Measurements from ENCODE around the gene MMAB. TPM values are rescaled to one million over a fixed set of nuclear protein-coding genes. Genes with fewer than 3 reads are reported as not detected.

MMAB gene
- total RNA-seq, 2 experiments from 2014 or later = 43.8 to 44.9 TPM

DNA sequence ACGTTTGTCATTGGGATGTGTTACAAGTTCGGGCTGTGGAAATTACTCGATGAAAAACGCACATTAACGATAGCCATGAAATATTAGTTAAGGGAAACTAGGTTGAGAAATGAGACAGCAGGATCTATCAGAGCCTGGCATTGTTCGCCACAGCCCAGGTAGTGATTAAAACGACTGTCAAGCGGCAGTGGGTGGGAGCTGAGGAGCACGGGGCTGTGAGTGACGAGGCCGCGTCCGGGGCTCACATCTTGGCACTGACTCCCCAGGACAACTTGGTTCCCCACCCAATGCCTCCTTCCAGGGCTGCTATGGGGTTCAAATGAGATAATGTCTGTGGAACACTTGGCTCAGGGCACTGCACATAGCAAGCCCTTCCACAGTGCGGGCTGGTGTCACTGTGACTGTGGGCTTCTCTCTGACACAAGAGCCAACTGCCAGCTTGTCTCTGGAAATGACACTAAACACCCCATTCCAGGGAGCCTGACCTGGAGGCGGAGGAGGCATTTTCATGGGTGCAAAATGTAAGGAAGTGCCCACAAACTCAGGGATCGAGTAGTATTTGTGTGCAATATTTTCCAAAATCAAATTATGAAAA is 19.3 kb downstream of the MMAB start:
- H3K4me3 Mint-ChIP-seq = no peak overlapping the region
- H3K27me3 Mint-ChIP-seq (ENCODE audit: low read depth) = peaks cover 2% of the 10 kb centered on the region
- H3K9me3 Mint-ChIP-seq = no peaks in the 10 kb centered on the region
- H3K4me1 Mint-ChIP-seq (ENCODE audit: low read depth) = no peaks in the 10 kb centered on the region
- DNase-seq = no peak
- CTCF ChIA-PET = no interaction called here
- H3K27ac Mint-ChIP-seq = no peak overlapping the region
- intact Hi-C loops (cut with micrococcal nuclease) = no loop called here
- H3K36me3 Mint-ChIP-seq (ENCODE audit: low read depth) = peaks cover 4% of the 10 kb centered on the region

DNA sequence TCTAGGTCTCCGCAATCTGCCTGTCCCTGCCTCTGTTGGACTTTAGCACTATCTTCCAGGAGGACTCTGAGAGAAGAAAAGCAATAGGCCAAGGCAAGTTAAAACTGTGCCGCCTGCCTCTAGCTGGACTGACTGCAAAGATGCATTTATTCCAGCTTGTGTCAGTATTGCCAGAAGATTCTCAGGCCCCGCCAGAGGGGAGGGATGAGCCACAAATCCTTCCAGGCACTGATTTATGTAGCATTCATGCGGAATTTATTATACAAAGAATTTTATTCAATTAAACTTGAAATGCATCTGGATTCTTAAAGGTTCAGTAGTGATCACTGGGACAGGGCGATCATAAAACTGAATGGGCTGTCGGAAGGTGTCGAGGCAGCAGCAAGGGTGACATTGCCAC is 19.8 kb downstream of the MMAB start:
- no peak for DNase-seq
- no peak overlapping the region for H3K4me3 Mint-ChIP-seq
- peaks cover 2% of the 10 kb centered on the region for H3K27me3 Mint-ChIP-seq (ENCODE audit: low read depth)
- H3K4me1 Mint-ChIP-seq (ENCODE audit: low read depth) = no peaks in the 10 kb centered on the region
- no peak overlapping the region for H3K27ac Mint-ChIP-seq
- CTCF ChIA-PET = no interaction called here
- intact Hi-C loops (cut with micrococcal nuclease) = no loop called here
- H3K36me3 Mint-ChIP-seq (ENCODE audit: low read depth) = peaks cover 4% of the 10 kb centered on the region
- H3K9me3 Mint-ChIP-seq = no peaks in the 10 kb centered on the region

DNA sequence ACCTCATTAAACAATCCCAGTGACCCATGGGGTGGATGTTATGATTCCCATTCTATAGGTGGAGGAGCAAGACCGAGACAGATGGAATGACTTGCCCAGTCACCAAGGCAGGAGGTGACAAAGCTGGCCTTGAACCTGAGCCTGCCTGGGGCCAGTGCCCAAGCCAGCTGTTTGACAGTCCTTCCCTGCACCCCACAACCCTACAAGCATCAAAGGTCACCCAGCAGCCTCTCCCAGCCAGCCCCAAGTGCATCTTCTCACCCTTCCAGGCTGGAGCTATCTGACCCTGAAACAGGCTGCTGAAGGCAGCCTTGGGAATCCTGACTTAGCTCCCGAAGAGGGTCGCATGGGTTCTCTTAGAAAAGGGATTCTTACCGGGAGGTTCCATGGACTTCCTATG is 20.3 kb downstream of the MMAB start:
- no peaks in the 10 kb centered on the region for H3K4me1 Mint-ChIP-seq (ENCODE audit: low read depth)
- peaks cover 4% of the 10 kb centered on the region for H3K27me3 Mint-ChIP-seq (ENCODE audit: low read depth)
- intact Hi-C loops (cut with micrococcal nuclease) = no loop called here
- DNase-seq = no peak
- CTCF ChIA-PET = interaction anchor here (1.1 to 1.4 kb wide), 2 partner anchors 47 to 222 kb away, joined by 3 to 6 read pairs; no protein-coding TSS in a partner anchor
- no peak overlapping the region for H3K27ac Mint-ChIP-seq
- no peak overlapping the region for H3K4me3 Mint-ChIP-seq
- peaks cover 4% of the 10 kb centered on the region for H3K36me3 Mint-ChIP-seq (ENCODE audit: low read depth)
- H3K9me3 Mint-ChIP-seq = no peaks in the 10 kb centered on the region

DNA sequence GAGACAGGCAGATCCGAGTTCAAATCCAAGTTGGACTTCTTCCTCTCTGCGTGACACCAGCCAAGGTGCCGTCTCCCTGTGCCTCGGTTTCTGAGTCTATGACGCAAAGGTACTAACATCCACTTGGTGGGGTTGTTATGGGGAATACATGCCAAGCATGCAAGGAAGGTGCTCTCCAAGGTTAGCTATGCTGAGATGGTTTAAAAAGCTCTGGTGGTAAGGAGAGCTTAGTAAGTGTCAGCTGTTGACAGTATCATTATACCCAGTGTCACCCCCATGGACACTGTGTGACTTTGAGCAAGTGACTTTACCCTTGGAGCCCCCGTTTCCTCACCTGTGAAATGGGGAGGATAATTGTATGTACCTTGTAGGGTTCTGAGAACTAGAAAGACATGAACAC is 22.2 kb downstream of the MMAB start:
- H3K4me1 Mint-ChIP-seq (ENCODE audit: low read depth) = no peaks in the 10 kb centered on the region
- no peaks in the 10 kb centered on the region for H3K9me3 Mint-ChIP-seq
- H3K4me3 Mint-ChIP-seq = no peak overlapping the region
- intact Hi-C loops (cut with micrococcal nuclease) = no loop called here
- H3K36me3 Mint-ChIP-seq (ENCODE audit: low read depth) = peaks cover 2% of the 10 kb centered on the region
- peaks cover 14% of the 10 kb centered on the region for H3K27me3 Mint-ChIP-seq (ENCODE audit: low read depth)
- CTCF ChIA-PET = interaction anchor here (1.9 to 2.1 kb wide), 2 partner anchors 33 to 294 kb away, joined by 5 read pairs; no protein-coding TSS in a partner anchor
- DNase-seq = no peak
- H3K27ac Mint-ChIP-seq = no peak overlapping the region

DNA sequence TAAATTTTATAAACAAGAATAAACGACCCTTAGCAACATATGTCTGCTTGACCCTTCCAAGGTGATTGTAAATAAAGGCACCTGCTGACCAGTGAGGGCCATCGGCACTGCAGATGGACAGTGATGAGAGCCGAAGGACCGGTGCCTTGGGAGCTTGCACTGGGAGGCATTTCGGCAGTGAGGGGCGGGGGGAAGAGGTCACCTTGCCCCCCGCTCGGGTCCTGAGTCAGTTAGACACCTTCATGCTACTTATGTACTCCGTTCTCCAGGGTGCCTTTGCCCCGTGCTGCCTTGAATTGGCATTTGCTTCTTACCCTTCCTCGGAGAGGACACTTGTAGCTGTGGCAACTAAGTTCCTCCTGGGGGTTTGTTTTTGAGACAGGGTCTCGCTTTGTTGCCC is 23.0 kb downstream of the MMAB start:
- H3K9me3 Mint-ChIP-seq = no peaks in the 10 kb centered on the region
- H3K36me3 Mint-ChIP-seq (ENCODE audit: low read depth) = no peaks in the 10 kb centered on the region
- intact Hi-C loops (cut with micrococcal nuclease) = no loop called here
- CTCF ChIA-PET = interaction anchor here (0.6 to 2.1 kb wide), 3 partner anchors 32 to 775 kb away, joined by 3 to 5 read pairs (median 5); no protein-coding TSS in a partner anchor
- no peak overlapping the region for H3K27ac Mint-ChIP-seq
- DNase-seq = no peak
- H3K4me1 Mint-ChIP-seq (ENCODE audit: low read depth) = peaks cover under 1% of the 10 kb centered on the region
- peaks cover 14% of the 10 kb centered on the region for H3K27me3 Mint-ChIP-seq (ENCODE audit: low read depth)
- no peak overlapping the region for H3K4me3 Mint-ChIP-seq

DNA sequence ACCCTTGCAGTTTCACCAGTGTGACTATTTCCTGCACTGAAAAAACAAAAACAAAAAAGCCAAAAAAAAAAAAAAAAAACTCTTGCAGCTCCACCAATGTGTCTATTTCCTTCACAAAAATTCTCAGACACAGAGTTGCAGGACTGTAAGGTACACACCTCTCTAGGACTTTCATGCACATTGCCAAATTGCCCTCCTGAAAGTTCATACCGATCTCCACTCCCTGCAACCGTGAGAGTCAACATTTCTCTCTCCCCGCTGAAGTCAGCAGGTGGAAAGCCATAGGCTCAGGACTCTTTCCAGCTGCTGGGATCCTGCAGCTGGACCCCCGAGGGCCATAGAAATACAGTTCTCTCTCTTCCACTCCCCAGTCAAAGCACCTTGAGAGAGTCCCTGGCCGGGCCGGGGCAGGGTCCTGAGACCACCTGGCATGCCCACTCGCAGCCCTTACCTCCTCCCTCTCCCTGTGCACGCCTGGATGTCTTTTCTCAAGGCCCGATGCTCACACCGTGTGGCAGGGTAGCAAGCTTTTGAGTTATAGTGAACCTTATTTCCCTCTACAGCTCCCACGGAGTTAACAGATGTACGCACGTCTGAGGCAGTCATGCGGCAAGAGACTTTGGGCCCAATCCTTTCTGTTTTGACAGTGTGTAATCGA is 23.6 kb downstream of the MMAB start:
- no peak overlapping the region for H3K4me3 Mint-ChIP-seq
- H3K4me1 Mint-ChIP-seq (ENCODE audit: low read depth) = peaks cover 6% of the 10 kb centered on the region
- CTCF ChIA-PET = interaction anchor here (0.6 to 2.1 kb wide), 4 partner anchors 32 to 774 kb away, joined by 3 to 5 read pairs (median 4); no protein-coding TSS in a partner anchor
- intact Hi-C loops (cut with micrococcal nuclease) = no loop called here
- no peaks in the 10 kb centered on the region for H3K9me3 Mint-ChIP-seq
- H3K27me3 Mint-ChIP-seq (ENCODE audit: low read depth) = peaks cover 14% of the 10 kb centered on the region
- H3K27ac Mint-ChIP-seq = no peak overlapping the region
- H3K36me3 Mint-ChIP-seq (ENCODE audit: low read depth) = no peaks in the 10 kb centered on the region
- no peak for DNase-seq

DNA sequence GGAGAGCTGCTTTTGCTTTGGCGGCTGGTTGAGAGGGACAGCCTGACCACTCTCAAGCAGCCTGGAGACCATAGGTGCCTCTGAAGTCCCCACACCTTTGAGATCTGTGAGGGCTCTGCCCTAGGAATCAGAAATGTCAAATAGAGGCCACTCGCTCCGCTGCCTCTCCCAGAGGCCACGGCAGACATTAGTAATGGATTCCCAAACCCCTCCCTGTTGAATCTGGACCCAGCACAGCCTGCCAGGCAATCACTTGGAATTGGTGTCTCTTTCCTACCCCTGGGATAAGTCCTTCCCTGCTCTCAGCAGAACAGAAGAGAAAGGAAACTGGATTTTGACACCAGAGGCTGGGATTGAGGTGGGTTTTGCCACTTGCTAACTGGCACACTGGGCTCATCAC is 25.0 kb downstream of the MMAB start:
- Mint-ChIP-seq H3K27me3 (ENCODE audit: low read depth) (peaks cover 14% of the 10 kb centered on the region), H3K36me3 (ENCODE audit: low read depth) (no peaks in the 10 kb centered on the region), H3K9me3 (no peaks in the 10 kb centered on the region), H3K27ac (no peak overlapping the region), H3K4me3 (no peak overlapping the region), H3K4me1 (ENCODE audit: low read depth) (peaks cover 7% of the 10 kb centered on the region)
- CTCF ChIA-PET = no interaction called here
- no peak for DNase-seq
- intact Hi-C loops (cut with micrococcal nuclease) = no loop called here

DNA sequence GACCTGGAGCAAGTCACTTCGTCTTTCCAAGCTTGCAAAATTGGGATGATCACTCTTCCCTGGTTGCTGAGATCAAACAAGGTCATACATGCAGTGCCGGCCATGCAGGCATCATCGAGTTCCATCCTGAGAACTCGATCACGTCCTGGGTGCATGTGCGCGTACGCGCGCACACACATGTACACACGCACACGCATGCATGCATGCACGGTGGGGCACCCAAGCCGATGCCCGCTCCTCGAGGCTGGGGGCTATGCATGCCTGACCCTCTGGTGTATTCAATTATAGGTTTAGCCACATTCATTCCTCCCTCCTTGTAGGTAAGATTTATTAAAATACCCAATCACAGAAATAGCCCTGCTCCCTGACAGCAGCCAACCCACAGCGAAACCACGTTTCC is 26.0 kb downstream of the MMAB start:
- no peaks in the 10 kb centered on the region for H3K9me3 Mint-ChIP-seq
- peaks cover 14% of the 10 kb centered on the region for H3K27me3 Mint-ChIP-seq (ENCODE audit: low read depth)
- peaks cover 7% of the 10 kb centered on the region for H3K4me1 Mint-ChIP-seq (ENCODE audit: low read depth)
- CTCF ChIA-PET = no interaction called here
- H3K36me3 Mint-ChIP-seq (ENCODE audit: low read depth) = no peaks in the 10 kb centered on the region
- no peak overlapping the region for H3K27ac Mint-ChIP-seq
- intact Hi-C loops (cut with micrococcal nuclease) = no loop called here
- H3K4me3 Mint-ChIP-seq = no peak overlapping the region
- no peak for DNase-seq

DNA sequence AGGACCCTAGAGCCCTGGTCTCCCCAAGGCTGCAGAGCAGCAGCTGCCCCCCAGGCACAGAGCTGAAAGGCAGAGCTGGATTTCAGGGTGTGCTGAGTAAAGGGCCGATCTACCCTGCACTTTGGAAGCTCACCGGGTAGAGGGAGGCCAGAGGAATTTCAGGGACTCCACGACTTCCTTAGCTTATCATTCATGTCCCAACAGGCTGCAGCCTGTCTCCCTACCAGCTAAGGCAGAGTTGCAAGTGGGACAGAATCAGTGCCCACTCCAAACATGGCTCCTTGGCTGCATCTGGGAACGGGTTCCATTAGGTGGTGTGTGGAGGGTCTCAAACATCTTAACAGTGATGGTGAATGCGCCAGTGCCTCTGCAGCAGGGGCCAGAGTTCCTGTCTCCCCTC is 27.5 kb downstream of the MMAB start:
- no peaks in the 10 kb centered on the region for H3K36me3 Mint-ChIP-seq (ENCODE audit: low read depth)
- intact Hi-C loops (cut with micrococcal nuclease) = no loop called here
- no peak overlapping the region for H3K27ac Mint-ChIP-seq
- no peak overlapping the region for H3K4me3 Mint-ChIP-seq
- H3K27me3 Mint-ChIP-seq (ENCODE audit: low read depth) = peaks cover 14% of the 10 kb centered on the region
- CTCF ChIA-PET = interaction anchor here (2.4 kb wide), 1 partner anchor 27 kb away, joined by 6 read pairs; no protein-coding TSS in a partner anchor
- H3K4me1 Mint-ChIP-seq (ENCODE audit: low read depth) = peaks cover 7% of the 10 kb centered on the region
- H3K9me3 Mint-ChIP-seq = no peaks in the 10 kb centered on the region
- DNase-seq = no peak

DNA sequence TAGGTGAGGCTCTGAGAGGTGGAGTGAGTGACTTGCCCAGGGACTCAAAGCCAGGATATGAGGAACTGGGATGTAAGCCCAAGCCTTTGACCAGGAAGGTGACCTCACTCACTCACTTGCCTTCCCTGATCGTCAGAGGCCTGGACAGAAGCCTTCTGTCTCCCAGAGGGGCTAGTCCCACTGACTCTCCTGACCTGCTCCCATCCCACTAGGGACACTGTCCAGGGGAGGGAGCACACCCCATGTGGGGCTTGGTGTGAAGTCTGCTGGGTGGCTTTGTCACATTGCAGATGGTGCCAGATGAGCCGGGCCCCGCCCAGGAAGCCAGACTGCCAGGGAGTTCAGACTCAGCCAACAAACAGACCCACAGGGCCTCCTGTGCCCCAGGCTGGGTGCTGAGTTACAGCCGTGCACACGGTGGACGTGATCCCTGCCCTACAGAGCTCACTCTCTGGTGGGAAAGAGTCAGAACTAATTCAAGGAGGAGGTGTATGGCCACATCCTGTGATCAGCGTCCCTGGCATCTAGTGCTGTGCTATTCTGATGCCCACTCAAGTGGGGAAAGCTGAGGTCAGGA is 28.3 kb downstream of the MMAB start:
- no peaks in the 10 kb centered on the region for H3K36me3 Mint-ChIP-seq (ENCODE audit: low read depth)
- no peak overlapping the region for H3K27ac Mint-ChIP-seq
- no peaks in the 10 kb centered on the region for H3K9me3 Mint-ChIP-seq
- no peak overlapping the region for H3K4me3 Mint-ChIP-seq
- DNase-seq = no peak
- H3K4me1 Mint-ChIP-seq (ENCODE audit: low read depth) = peaks cover 7% of the 10 kb centered on the region
- intact Hi-C loops (cut with micrococcal nuclease) = no loop called here
- CTCF ChIA-PET = interaction anchor here (0.5 to 2.4 kb wide), 2 partner anchors 26 to 1875 kb away, joined by 3 to 6 read pairs; no protein-coding TSS in a partner anchor
- H3K27me3 Mint-ChIP-seq (ENCODE audit: low read depth) = peaks cover 14% of the 10 kb centered on the region

DNA sequence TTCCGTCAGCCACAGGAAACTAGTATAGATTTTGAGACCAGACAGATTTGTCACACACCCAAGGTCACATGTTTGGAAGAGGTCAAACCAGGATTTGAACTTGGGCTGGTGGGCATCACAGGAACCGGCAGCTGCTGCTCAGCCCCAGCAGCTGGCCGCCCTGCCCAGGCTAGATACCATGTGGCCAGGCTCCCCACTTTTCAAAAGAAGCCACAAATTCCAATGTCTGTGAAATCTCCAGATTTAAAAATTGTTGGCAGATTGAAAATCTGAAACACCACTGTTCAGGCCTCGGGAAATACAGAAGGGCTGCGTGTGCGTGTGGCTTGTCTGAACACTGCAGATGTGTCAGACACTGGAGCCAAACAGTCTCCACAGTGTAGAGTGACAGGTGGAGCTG is 30.4 kb downstream of the MMAB start:
- intact Hi-C loops (cut with micrococcal nuclease) = no loop called here

DNA sequence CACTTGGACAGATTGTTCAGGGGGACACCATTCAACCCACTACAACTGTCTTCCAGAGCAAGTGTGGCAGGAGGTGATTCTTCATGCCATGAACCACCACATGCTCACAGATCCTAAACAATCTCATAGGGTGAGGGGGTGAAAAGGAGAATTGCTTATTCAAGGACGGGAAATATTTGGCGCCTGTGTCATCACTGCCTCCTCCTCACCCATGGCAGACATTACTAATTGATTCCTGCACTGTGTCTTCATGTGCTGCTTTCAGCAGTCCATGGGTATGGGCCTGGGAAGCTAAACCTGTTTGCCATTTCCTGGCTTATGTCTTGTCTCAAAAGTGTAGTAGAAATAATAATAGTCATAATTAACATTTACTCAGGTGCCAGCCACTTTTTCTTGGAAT is 31.3 kb downstream of the MMAB start:
- H3K9me3 Mint-ChIP-seq = no peaks in the 10 kb centered on the region
- H3K36me3 Mint-ChIP-seq (ENCODE audit: low read depth) = peaks cover 1% of the 10 kb centered on the region
- no peak for DNase-seq
- peaks cover 7% of the 10 kb centered on the region for H3K4me1 Mint-ChIP-seq (ENCODE audit: low read depth)
- intact Hi-C loops (cut with micrococcal nuclease) = no loop called here
- H3K27me3 Mint-ChIP-seq (ENCODE audit: low read depth) = peaks cover under 1% of the 10 kb centered on the region
- H3K4me3 Mint-ChIP-seq = no peak overlapping the region
- CTCF ChIA-PET = interaction anchor here (1.0 kb wide), 1 partner anchor 55 kb away, joined by 4 read pairs; no protein-coding TSS in a partner anchor
- no peak overlapping the region for H3K27ac Mint-ChIP-seq

More for the DNA sequence above, 30.4 kb downstream of the MMAB start:
- Mint-ChIP-seq H3K4me3 (no peak overlapping the region), H3K9me3 (no peaks in the 10 kb centered on the region), H3K4me1 (ENCODE audit: low read depth) (peaks cover 7% of the 10 kb centered on the region), H3K27me3 (ENCODE audit: low read depth) (peaks cover 9% of the 10 kb centered on the region), H3K36me3 (ENCODE audit: low read depth) (no peaks in the 10 kb centered on the region), H3K27ac (no peak overlapping the region)
- DNase-seq = no peak
- CTCF ChIA-PET = no interaction called here

DNA sequence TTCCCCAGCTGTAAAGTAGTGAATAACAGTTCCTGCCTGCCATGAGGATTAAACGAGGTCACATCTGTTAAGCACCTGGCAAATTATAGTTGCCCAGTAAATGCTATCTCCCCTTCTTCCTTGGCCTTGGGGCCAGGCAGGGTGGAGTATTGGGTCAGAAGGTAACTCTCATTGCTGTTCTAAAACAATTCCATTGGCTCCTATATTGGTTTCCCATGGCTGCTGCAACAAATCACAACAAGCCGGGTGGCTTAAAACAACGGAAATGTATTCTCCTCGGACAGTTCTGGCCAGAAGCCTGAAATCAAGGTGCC is 31.9 kb downstream of the MMAB start:
- Mint-ChIP-seq H3K36me3 (ENCODE audit: low read depth) (peaks cover 1% of the 10 kb centered on the region), H3K27me3 (ENCODE audit: low read depth) (no peaks in the 10 kb centered on the region), H3K4me1 (ENCODE audit: low read depth) (peaks cover 7% of the 10 kb centered on the region), H3K9me3 (no peaks in the 10 kb centered on the region), H3K4me3 (no peak overlapping the region), H3K27ac (no peak overlapping the region)
- intact Hi-C loops (cut with micrococcal nuclease) = no loop called here
- CTCF ChIA-PET = interaction anchor here (1.2 kb wide), 1 partner anchor 57 kb away, joined by 3 read pairs; no protein-coding TSS in a partner anchor
- no peak for DNase-seq
